ENCODE data around the gene S100B. TPM values are rescaled to one million over a fixed set of nuclear protein-coding genes. Genes with fewer than 3 reads are reported as not detected.

The S100B gene
- total RNA-seq, 1 experiment from 2014 or later = not detected

GRCh38 chr21:46559291-46559983 is 45.4 kb downstream of the S100B start:
- H3K4me3 ChIP-seq (replicated peaks in 1 of 2; ENCODE audit: low read depth in 1 of 2, low read length in 2 of 2) = no peak overlapping the region
- no peaks in the 10 kb centered on the region for H3K79me2 ChIP-seq (ENCODE audit: insufficient read depth, low read length)
- ATAC-seq (no peak), DNase-seq (ENCODE audit: low read depth, low spot score) (no peak)
- no TSS peak for BruUV-seq (replicated peaks)
- ChIA-PET POLR2A (no interaction called here), RAD21 (ENCODE audit: low non-redundant PET in 1 of 2, low total read pairs in 2 of 2, uncharacterized antibody in 2 of 2, unreplicated experiment in 2 of 2) (no interaction called here), CTCF (no interaction called here)
- H2AFZ ChIP-seq (ENCODE audit: low read depth, low read length, poor library complexity, severe bottlenecking) = no peak overlapping the region
- no peaks in the 10 kb centered on the region for H3K4me1 ChIP-seq (ENCODE audit: control insufficient read depth in 1 of 2, insufficient read depth in 2 of 2, low read length in 2 of 2)
- TF ChIP-seq REST (IDR thresholded peaks at IDR 0.05; ENCODE audit: low read depth) (no peak), SRF (IDR thresholded peaks at IDR 0.05; ENCODE audit: low read depth) (no peak), CEBPB (IDR thresholded peaks at IDR 0.05; ENCODE audit: low read depth) (no peak), JUND (IDR thresholded peaks at IDR 0.05) (no peak), POLR2A (IDR thresholded peaks at IDR 0.05; ENCODE audit: borderline replicate concordance, extremely low read depth, insufficient read depth, insufficient read length) (no peak), YY1 (IDR thresholded peaks at IDR 0.05; ENCODE audit: extremely low read depth, insufficient replicate concordance, low read depth, low read length) (no peak), ELF1 (IDR thresholded peaks at IDR 0.05; ENCODE audit: borderline replicate concordance, low read depth) (no peak), FOSL1 (IDR thresholded peaks at IDR 0.05; ENCODE audit: low read depth) (no peak), ZBTB33 (IDR thresholded peaks at IDR 0.05; ENCODE audit: extremely low read depth, insufficient replicate concordance, low read length) (no peak), SP1 (IDR thresholded peaks at IDR 0.05; ENCODE audit: low read depth) (no peak), EGR1 (IDR thresholded peaks at IDR 0.05; ENCODE audit: low read depth) (no peak), MAX (IDR thresholded peaks at IDR 0.05) (no peak), CTCF (IDR thresholded peaks at IDR 0.05 in 2 of 3, conservative IDR thresholded peaks at IDR 0.05 in 1 of 3; ENCODE audit: borderline replicate concordance in 1 of 3, insufficient read depth in 1 of 3, low read depth in 2 of 3, low read length in 2 of 3) (no peak), EZH2 (IDR thresholded peaks at IDR 0.05) (no peak)
- H3K36me3 ChIP-seq (ENCODE audit: control insufficient read depth in 1 of 2, insufficient read depth in 2 of 2, low read length in 2 of 2) = peaks cover 0 to 5% of the 10 kb centered on the region in 2 experiments; a peak in 2 of 4 replicates
- H4K20me1 ChIP-seq (ENCODE audit: insufficient read depth) = no peaks in the 10 kb centered on the region
- no peaks in the 10 kb centered on the region for H3K9me2 ChIP-seq (ENCODE audit: insufficient read depth)
- H3K27ac ChIP-seq (ENCODE audit: low read depth, low read length) = no peak overlapping the region
- intact Hi-C loops (cut with micrococcal nuclease) = no loop called here
- H3K9me3 ChIP-seq (ENCODE audit: control insufficient read depth in 1 of 2, insufficient read depth in 1 of 2, low read depth in 1 of 2, low read length in 2 of 2) = no peaks in the 10 kb centered on the region
- H3K4me2 ChIP-seq (ENCODE audit: low read length) = no peak overlapping the region
- H3K27me3 ChIP-seq (ENCODE audit: insufficient read depth, low read length) = no peaks in the 10 kb centered on the region
- H3K9ac ChIP-seq (ENCODE audit: low read length) = no peak overlapping the region
